CD4-positive, alpha-beta T cell treated with Interleukin-6 at 100 ng/mL for 8 hours (primary cell): ENCODE data around the gene PLA2G2D.

Experiments used
- DNase-seq: peaks from one replicate; pipeline ENCODE4 v3.0.0-alpha.2; 2020; ENCODE audit warnings: mixed read lengths, low spot score

Gene PLA2G2D

DNA sequence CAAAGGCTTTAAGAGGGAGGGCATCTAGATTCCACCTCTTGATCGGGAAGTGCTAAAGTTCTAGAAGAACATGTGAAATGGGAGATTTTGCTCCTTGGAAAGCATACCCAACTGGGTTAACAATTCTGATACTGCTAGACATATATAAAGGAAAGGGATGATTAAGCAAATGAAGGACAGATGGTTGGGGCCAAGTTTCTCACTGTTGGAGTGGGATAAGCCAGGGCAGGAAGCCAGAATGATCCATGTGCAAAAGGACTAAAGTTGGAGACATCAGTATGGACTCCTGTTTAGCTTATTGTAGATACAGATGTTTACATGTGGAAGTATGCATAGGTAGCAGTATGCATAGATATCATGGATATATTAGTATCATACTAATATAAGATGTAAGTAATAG lies 32.5 kb downstream of the PLA2G2D start:
- no peak for DNase-seq

DNA sequence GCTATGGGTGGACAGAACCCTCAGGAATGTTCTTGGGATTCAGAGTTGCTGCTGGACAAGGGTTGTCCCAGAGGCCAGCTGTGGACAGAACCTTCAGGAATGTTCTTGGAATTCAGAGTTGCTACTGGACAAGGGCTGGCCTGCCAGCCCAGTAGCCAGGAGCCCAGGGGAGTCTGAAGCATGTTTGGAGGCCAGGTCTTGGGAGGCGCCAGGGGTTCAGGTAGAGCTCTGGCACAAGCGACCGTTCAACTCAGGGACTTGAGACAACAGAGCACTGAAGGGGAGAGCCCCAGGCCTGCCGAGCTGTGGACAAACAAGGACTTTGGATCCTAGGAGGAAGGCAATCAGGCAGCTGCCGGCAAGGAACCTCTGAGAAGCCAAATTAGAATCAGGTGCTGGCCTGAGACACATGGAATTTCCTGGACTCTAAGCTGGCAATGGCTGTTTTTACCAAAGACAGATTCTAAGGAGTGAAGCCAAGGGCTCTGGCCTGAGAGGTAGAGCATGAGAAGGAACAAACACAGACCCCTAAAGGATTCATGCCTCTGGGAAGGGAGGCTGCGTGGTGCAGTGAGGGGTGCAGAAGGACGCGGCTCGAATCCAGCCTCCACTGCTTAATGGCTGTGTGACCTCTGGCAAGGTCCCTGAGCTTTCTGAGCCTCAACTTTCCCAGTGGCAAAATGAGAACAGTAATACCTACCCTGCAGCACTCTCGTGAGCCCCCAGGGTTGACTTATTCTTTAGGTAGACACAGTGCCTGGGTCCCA lies 36.0 kb downstream of the PLA2G2D start:
- DNase-seq = no peak

DNA sequence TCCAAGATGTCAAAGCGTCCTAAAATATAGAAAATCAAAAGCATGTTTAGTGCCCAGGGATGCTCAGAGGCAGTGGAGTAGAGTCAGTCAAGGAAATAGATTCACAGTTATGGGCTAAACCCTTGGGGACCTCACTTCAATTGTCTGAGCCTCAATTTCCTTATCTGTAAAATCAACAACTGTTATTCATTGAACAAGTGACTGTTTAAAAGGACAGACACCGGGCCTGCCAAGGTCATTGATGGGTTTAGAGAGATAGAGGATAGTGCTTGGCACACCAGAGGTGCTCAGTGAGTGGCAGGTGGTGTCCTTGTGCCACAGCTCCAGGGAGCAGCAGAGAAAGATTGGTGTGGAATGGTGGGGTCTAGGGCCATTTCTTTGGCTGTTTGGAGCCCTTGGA lies 36.6 kb downstream of the PLA2G2D start:
- DNase-seq = no peak

DNA sequence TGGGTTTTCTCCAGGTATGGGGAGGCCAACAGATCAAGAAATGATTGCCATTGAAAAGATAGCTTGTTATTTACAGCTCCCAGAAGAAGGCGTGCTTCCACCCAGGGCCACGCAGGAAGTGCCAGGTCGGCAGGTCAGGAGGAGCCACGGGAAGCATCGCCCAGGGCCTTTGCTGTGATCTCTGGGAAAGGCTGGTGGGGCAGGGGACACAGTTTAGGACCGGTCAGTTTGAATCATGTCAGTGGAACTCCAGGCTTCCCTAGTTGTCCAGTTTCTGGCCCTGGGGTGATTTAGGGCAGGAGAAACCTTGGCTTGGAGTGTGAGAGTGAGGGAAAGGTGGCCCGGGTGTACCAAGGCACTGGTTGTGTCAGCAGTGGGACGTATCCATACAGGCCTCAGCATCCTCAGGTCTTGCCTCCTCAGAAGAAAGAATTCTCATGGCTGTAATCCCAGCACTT lies 38.0 kb downstream of the PLA2G2D start:
- no peak for DNase-seq

DNA sequence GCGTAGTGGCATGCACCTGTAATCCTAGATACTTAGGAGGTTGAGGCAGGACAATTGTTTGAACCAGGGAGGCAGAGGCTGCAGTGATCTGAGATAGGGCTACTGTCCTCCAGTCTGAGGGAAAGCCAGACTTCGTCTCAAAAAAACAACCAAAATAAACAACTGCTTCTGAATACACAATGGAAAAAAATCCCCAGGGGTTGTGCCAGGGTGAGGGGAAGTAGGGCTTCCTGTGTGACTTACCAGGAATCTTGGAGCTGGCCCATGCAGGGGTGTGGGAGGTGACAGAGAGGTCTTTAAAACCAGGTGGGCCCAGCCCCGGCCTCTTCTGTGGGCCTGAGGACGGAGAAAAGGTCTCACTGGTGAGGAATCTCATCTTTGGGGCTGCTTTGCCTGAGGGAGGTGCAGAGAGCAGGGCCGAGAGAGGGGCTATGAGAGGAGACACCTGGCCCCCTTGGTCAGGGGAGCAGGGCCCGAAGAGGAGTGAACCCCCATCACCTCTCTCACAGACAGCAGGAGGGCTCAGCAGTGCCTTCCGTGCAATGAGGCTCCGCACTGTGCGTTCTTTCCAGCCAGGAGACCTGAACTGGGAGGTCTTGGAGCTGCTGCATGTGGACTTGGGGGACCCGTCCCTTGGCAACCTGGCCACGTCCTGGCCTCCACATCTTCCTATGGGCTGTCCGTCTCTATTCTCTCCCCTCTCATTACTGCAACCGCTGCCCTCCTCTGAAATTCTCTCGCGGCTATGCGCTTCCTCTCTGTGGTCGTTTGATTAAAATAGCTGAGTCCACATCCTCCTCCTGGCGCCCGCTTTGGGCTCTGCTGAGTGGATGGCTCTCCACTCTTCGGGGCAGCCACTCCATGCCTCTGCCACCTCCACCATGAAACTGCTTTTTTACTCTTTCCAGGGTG lies 38.6 kb downstream of the PLA2G2D start:
- no peak for DNase-seq

DNA sequence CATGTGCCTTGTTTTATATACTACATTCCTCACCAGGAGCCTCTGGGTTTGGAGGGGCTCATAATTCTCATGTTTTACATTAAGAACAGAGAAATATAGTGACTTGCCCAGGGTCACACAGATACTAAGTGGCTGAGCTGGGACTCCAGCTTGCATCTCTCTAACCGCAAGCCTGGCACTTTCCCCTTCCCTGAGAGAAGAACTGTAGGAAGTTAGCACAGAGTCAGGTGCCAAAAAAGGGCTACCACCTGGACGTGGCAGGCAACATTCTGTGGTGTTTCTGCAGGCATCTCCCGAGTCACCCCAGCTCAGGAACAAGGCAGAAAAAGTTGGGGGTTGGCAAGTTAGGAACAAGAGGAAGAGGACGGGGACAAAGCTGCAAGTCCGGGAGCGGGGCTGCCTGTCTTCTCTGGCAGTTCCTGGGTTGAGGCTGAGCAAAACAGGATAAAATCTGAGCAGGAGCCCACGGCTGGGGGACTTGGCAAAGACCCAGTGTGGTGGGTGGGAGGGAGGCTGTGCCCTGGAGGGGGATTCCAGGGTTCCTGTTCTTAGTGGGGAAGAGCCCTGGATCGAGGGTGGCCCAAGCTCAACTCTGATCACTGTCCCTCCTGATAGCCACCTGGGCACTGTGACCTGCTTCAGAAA lies 39.6 kb downstream of the PLA2G2D start:
- DNase-seq = no peak

DNA sequence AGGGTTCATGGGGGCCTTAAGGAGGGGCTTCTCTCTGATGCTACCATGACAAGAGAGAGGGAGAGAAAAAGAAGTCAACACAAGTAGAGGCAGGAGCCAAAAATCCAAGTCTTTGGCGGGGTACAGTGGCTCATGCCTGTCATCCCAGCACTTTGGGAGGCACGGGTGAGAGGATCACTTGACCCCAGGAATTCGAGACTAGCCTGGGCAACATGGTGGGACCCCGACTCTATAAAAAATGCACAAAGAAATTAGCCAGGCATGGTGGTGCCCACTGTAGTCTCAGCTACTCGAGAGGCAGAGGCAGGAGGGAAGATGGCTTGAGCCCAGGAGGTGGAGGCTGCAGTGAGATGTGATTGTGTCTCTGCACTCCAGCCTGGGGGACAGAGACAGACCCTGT lies 40.6 kb downstream of the PLA2G2D start:
- no peak for DNase-seq

DNA sequence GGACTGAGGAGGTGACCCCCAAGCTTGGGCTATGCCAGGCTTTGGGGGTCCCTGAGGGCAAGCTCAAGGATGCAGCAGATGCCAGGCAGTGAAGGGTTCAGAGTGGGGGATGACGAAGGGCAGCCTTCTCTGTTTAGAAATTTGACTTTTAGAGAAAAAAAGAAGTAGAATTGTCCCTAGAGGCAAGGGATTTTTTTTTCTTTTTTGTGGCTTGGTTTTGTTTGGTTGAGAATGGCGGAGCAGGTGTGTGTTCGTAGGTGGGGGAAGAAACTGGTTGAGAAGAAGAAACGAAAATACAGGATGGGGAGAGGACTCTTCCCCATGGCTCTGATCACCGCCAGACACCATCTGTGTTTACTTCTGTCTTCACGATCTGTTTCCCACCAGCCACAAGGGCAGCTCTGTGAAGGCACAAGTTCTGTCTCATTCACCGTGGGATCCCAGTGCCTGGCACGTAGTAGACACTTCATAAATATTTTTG lies 41.1 kb downstream of the PLA2G2D start:
- no peak for DNase-seq

DNA sequence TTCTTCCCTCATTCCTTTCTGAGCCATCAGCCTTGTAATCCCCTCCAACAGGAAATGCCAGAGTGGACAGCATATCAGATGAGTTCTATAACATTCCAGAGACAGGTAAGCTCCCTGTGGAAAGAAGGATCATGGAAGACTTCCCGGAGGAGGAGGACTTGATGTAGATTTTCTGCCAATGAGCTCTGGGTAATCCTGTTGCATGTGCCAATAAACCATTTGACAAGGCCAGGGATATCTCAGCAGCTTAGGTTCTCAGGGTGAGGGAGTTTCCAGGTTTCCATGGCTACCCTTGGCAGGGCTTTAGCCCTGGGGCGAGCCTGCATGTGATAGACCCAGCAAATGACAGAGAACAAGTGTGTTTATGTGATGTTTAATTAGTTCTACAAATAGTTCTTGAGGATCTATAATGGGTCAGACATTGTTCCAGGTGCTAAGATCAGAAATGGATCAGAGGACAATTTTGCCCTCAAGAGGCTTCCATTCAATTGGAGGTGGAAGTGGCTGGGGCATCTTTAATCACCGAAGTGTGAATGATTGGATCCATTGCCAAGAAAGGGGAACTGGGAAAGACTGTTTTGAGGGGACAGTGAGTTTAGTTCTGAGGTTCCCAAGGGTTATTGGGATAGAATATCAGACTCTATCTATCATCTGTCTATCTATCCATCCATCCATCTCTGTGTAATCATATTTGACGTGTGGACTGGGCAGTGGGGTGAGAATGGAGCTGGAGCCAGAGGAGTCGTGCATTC lies 42.5 kb downstream of the PLA2G2D start:
- DNase-seq = no peak

DNA sequence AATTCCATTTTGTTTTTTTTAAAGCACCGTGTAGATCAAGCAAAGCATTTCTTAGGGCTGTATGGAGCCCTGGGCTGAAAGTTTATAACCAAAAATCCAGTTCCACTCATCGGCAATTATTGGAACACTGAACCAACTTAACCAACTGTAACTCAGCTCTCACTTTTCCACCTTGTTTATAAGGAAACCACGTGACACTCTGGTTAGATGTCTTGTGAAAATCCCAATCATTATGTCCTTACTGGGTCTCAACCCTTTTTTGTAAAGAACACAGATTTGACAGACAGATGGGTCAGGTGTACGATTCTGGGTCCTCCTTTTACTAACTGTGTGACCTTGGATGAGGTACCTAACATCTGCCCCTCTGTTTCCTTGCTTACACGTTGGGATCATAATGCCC lies 43.1 kb downstream of the PLA2G2D start:
- no peak for DNase-seq

DNA sequence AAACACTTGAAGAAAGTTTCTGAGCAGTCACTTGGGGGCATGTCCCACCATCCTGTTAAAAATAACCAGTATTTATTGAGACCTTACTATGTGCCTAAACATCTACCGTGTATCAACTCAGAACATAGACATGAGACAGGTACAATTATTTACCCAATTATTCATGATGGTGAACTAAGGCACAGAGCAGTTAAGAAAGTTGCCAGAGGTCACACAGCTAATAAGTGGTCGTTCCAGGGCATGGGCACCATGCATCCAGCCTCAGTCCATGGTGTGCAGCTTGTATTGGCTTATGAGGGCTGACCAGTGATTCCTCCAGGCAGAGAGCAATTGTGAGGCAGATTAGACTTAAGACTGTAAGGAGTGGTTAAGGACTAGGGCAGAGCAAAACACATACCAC lies 44.0 kb downstream of the PLA2G2D start:
- no peak for DNase-seq

DNA sequence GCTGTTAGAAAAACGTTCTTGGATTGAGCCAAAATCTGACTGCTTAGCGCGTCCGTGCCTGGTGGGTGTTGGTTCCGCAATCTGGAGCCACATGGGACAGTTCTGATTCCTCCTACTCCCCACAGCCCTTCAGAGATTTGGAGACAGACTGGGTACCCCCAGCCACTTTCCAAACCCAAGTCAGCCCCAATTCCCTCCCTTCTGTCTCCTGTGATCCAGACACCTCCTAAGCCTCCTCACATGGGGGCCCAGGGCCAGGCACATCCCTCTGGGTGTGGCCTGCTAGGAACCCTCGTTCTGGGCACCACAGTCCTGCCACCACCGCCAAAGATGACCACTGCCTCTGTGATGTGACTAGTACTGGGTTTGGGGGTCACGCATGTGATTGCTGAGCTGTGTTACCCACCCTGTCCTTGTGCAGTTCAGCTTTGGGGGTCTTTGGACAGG lies 44.6 kb downstream of the PLA2G2D start:
- no peak for DNase-seq

DNA sequence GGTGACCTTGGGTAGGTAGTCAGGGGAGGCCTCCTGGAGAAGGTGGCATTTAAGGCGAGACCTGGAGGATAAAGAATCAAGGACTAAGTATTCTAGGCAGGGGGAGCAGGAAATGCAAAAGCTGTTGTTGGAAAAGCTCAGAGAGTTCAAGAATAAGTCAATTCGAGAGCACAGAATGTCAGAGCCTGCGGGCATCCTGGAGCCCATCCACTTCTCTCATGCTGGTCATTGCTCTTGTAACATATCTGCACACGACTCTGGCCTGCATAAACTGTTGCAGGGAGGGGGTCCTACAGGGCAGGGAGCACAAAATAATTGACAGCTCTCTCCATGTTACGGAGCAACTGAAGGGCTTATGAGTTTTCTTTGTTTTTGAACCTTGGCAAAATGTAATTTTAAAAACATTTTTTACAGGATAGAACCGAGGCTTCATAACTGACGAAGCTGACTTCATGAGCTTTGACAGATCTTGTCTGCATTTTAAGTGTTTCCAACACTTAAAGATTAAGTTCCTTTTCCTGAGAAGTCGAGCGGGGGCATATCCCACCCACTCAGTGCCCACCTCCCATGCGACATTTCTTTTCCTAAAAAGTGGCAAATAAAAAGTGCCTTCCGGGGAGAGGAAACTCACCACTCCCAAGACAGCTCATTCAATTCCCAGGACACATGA lies 45.1 kb downstream of the PLA2G2D start:
- DNase-seq = no peak

DNA sequence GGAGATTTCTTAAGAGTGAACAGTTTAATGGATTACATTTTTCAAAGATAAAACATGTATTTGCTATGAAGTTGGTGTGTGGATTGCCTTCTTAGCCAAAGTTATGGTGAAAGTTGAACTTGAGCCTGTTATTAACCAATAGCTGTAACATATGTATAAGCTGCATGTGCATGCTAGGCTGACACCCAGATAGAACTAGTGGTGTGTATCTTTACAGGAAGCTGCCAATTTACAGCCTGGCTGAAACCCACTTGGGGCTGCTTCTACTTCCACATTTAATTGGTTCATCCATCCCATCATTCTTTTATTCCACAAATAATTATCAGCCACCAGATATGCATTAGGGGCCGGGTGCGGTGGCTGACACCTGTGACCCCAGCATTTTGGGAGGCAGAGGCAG lies 46.1 kb downstream of the PLA2G2D start:
- no peak for DNase-seq

DNA sequence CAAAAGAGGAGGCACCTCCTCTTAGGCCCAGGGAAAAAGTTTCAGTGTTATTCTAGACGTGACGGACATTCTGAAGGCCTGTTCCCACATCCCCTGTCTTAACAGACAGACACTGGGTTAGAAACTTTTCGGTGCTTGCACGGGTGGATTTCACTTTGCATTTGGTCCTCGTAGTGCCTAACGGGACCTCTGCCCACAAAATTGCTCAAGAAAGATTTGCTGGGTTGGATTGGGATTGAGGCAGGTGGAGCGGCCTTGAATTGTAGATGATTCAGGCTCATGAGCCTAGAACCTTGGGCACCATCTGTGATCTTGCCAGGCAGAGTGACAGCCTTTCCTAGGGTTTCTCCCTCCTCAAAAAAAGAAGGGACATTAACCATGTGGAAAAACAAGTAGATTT lies 46.6 kb downstream of the PLA2G2D start:
- DNase-seq = no peak

DNA sequence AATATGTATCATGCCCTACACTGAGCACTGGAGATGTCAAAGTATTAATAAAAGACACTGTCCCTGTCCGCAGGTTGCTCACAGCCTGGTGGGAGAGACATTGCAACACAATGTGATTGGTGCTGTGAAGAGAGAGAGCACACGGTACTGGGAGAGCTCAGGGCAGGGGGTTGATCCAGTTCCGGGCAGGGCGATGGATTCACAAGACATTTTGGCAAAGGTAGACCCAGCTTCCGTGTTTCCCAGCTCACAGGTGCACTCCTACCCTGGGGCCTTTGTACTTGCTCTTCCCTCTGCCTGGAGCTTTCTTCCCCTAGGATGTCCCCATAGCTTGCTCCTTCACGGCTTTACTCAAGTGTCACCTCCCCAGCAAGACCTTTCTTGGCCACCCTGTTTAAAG lies 47.9 kb downstream of the PLA2G2D start:
- no peak for DNase-seq

DNA sequence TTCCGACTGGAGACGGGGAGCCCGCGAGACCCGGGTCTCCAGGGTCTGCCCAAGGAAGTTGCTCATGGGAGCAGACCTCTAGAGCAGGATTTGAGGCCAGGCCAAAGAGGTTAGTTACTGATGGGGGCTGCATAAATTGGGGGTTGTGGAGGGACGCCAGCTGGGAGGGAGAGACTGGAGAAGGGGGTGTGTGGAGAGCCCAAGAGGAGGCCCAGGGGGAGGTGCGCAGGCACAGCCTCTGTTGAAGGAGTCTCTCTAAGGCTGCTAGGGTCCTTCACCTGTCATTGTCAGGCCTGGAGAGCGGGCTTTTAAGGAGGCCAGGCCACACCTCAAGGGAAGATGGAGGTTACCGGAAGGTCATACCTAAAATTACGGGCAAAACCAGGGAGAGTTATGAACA lies 49.0 kb downstream of the PLA2G2D start:
- no peak for DNase-seq

DNA sequence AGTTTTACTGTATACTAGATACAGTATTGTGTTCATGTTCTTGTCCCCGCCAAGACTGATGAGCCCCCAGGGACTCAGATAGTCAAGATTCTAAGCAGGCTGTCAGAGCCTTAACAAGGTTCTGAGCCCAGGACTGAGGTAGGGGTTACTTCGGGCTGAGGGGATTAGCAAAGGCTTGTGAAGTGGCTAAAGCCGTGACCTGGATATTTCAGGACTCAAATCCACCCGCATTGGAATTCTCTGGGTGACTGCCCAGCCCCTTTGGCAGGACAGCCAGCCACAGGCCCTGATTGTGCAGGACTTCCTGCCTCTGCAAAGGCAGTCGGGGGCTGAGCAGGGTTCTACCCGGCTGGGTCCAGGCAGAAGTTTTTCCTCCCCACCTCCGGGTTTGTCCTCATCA lies 49.5 kb downstream of the PLA2G2D start, which contains the start of gene PLA2G5:
Gene PLA2G5, plus strand, starts transcription at position 321 of the 400 bp plus-strand sequence. CDS start 14,637 bp downstream, outside the sequence.
- no peak for DNase-seq

DNA sequence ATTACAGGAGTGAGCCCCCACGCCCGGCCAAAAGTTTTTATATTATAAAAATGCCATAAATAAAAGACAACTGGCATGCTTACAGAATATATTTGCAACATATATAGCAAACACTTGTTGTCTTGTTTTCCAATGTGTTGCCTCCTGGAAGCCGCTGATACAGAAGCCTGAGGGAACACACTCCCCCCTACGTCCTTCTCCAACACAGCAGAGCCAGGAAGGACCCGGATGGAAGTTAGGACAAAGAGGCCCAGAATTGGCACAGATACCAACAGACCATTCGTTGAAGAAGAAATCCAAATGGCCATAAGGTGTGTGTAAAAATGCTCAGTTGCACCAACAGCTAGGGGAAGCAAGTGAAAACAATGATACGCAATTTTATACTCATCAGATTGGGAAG lies 50.6 kb downstream of the PLA2G2D start:
- DNase-seq = no peak

DNA sequence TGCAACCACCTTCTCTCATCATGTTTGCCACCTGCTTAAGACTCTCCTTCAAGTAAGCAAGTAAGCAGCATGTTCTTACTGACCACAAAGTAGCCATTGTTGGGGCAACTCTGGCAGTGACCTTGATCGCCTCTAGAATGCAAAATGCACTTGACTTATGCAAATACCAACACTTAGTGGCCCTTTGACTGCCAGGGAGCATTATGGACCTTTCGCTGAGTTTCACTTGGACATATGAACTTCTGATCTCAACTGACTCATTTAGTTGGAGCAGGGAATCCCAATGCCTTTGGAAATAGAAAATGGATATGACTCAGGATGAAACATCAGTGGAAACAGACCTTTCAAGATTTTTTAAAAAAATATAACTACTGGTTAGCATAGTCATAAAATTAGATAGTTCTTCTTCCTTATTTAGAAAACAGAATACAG lies 55.5 kb downstream of the PLA2G2D start:
- DNase-seq = no peak
